C4-2B (cell line): ENCODE data around the gene KIF22.
"Not testable (repeated sequence)": the region's sequence is repeated elsewhere in the genome, so short reads cannot be mapped to it uniquely, and the experiment has no call there.

Experiments used
- H3K27ac ChIP-seq: fragments of 450-650 bp; 2 replicates; pipeline ENCODE4 v1.5.1; 2017
- ZFX ChIP-seq: fragments of 450-650 bp; IDR thresholded peaks from 2 replicates; pipeline ENCODE4 v1.6.1; 2017
- TF ChIP-seq, protein P1 (sequence below): fragments of 450-650 bp; conservative IDR thresholded peaks from 2 replicates; pipeline ENCODE4 v1.5.1; 2017; ENCODE audit warnings: mild to moderate bottlenecking

Gene KIF22

GRCh38 chr16:29826342-29826695 lies 35.8 kb downstream of the KIF22 start:
- no peak overlapping the region for H3K27ac ChIP-seq
- TF ChIP-seq, protein P1, sequence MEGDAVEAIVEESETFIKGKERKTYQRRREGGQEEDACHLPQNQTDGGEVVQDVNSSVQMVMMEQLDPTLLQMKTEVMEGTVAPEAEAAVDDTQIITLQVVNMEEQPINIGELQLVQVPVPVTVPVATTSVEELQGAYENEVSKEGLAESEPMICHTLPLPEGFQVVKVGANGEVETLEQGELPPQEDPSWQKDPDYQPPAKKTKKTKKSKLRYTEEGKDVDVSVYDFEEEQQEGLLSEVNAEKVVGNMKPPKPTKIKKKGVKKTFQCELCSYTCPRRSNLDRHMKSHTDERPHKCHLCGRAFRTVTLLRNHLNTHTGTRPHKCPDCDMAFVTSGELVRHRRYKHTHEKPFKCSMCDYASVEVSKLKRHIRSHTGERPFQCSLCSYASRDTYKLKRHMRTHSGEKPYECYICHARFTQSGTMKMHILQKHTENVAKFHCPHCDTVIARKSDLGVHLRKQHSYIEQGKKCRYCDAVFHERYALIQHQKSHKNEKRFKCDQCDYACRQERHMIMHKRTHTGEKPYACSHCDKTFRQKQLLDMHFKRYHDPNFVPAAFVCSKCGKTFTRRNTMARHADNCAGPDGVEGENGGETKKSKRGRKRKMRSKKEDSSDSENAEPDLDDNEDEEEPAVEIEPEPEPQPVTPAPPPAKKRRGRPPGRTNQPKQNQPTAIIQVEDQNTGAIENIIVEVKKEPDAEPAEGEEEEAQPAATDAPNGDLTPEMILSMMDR: no peak
- TF ChIP-seq ZFX: no peak

- TF ChIP-seq ZFX: no peak
- H3K27ac ChIP-seq: no peak overlapping the region
Measured at GRCh38 chr16:29830774-29831173, 40.2 kb downstream of the KIF22 start.

DNA sequence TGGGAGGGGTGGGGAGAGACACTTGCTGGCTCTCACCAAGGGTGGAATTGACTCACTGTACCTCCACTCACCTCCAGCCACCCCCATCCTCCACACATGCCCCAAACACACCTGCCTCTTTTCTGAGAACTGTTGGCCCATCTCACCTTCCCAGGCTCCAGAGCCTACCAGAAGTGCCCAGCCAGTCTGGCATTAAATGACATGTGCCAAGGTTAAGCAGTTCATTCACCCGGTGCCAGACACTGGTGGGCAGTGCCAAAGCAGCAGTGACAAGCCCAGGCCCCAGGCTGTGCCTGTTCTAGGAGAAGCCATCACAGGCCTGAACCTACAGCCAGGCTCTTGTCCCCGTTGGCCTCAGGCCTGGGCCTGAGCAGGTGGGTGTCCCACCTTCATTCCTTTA lies 40.9 kb downstream of the KIF22 start:
- H3K27ac ChIP-seq: no peak overlapping the region
- TF ChIP-seq ZFX: no peak
- TF ChIP-seq, protein P1: no peak

DNA sequence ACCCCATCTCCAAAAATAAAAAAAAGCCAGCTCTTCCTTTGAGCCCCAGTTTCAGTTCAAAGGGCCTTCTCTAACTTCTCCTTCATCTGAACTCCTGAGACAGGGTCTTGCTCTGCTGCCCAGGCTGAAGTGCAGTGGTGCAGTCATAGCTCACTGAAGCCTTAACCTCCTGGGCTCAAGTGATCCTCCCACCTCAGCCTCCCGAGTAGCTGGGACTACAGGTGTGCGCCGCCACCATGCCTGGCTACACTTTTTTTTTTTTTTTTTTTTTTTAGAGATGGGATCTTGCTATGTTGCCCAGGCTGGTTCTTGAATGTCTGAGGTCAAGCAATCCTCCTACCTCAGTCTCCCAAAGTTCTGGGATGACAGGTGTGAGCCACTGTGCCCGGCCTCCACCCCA lies 42.7 kb downstream of the KIF22 start:
- not testable (repeated sequence) for H3K27ac ChIP-seq

DNA sequence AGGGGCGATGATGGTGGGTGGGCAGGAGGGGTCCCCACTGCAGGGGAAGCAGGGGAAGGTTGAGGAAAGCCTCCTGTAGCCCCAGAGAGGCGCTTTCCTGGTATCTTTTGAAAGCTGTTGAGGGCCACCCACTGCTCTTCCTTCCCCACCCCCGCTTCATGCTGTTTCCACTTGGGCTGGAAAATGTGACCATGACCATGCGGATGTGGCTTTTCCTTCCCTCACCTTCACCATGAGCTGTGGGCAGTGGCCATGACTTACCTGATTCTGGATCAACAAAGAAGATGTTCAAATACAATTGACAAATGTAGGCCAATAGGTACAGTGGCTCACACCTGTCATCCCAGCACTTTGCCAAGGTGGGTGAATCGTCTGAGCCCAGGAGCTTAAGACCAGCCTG lies 43.5 kb downstream of the KIF22 start:
- no peak overlapping the region for H3K27ac ChIP-seq
- TF ChIP-seq ZFX: no peak
- TF ChIP-seq, protein P1: no peak

DNA sequence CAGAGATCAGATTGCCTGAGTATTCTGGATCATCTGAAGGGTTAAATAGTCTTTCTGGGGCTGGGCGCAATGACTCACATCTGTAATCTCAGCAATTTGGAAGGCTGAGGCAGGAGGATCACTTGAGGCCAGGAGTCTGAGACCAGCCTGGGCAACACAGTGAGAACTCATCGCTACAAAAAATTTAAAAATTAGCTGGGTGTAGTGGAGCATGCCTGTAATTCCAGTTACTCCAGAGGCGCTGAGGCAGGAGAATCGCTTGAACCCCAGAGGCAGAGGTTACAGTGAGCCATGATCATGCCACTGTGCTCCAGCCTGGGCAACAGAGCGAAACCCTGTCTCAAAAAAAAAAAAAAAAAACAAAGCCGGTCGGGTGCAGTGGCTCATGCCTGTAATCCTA lies 45.4 kb downstream of the KIF22 start:
- no peak for TF ChIP-seq ZFX
- TF ChIP-seq, protein P1: no peak
- H3K27ac ChIP-seq: no peak overlapping the region

GRCh38 chr16:29836623-29837022 lies 46.1 kb downstream of the KIF22 start:
- TF ChIP-seq, protein P1: no peak
- no peak for TF ChIP-seq ZFX
- no peak overlapping the region for H3K27ac ChIP-seq

- TF ChIP-seq, protein P1: no peak
- no peak for TF ChIP-seq ZFX
Measured at GRCh38 chr16:29837841-29838240, 47.3 kb downstream of the KIF22 start.

DNA sequence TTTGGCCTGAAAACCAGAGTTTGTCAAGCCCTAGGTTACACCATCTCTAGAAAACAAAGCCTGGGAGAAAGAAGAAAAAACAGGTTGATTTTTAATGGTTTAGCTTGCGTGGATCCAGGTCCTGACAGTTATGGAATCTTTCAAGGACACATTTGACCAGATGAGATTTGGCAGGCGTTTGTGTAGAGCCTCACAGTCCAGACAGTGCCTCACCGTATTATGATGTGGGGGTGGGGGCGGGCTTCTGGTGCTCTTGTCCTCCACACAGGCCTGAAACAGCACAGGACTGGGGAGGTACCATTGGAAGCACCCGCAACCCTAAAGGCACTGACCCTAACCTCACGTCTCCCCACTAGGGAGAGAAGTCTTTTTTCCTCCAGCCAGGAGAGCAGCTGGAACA lies 49.3 kb downstream of the KIF22 start:
- H3K27ac ChIP-seq: no peak overlapping the region
- TF ChIP-seq, protein P1: no peak
- TF ChIP-seq ZFX: no peak

More at GRCh38 chr16:29837841-29838240, 47.3 kb downstream of the KIF22 start:
- H3K27ac ChIP-seq: no peak overlapping the region
